ENCODE data around the gene TMEM94. TPM values are rescaled to one million over a fixed set of nuclear protein-coding genes. Genes with fewer than 3 reads are reported as not detected.

The TMEM94 gene
- total RNA-seq, 1 donor from 2014 or later, result 43.2 TPM

DNA sequence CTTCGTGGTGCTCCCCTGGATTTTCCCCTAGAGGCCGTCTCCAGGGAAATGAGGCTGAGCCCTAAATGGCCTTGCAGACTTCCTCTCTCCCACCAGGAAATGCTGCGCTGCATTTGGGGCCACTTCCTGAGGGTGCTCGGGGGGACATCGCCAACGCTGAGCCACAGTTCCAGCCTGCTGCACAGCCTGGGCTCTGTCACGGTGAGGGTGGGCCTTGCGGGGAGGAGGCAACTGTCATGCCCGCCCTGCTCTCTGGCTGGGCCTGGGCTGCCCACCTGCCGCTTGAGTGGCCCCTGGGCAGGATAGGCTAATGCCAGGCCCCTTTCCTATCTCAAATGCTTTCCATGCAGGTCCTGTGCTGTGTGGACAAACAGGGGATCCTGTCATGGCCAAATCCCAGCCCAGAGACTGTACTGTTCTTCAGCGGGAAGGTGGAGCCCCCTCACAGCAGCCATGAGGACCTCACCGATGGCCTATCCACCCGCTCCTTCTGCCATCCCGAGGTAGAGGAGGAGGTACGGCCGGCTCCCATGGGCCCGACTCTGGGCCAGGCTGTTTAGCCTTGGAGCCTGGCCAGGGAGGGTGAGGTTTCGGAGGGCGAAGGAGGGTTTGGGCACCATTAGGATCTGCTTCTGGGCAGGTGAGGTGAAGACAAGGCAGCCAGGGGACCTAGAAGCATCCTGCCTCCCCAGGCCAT is 34.7 kb downstream of the TMEM94 start:
- Histone ChIP-seq H3K27ac (no peak overlapping the region), H3K4me1 (no peaks in the 10 kb centered on the region), H3K36me3 (peaks cover 0 to 48% of the 10 kb centered on the region in 2 donors), H3K9me3 (no peaks in the 10 kb centered on the region), H3K27me3 (no peaks in the 10 kb centered on the region), H3K4me3 (no peak overlapping the region)
- TF ChIP-seq POLR2A (IDR thresholded peaks at IDR 0.05), result no peak
- TF ChIP-seq POLR2AphosphoS5 (IDR thresholded peaks at IDR 0.05; ENCODE audit: insufficient read depth in 1 of 2, low read depth in 1 of 2), result no peak
- TF ChIP-seq, protein P1, sequence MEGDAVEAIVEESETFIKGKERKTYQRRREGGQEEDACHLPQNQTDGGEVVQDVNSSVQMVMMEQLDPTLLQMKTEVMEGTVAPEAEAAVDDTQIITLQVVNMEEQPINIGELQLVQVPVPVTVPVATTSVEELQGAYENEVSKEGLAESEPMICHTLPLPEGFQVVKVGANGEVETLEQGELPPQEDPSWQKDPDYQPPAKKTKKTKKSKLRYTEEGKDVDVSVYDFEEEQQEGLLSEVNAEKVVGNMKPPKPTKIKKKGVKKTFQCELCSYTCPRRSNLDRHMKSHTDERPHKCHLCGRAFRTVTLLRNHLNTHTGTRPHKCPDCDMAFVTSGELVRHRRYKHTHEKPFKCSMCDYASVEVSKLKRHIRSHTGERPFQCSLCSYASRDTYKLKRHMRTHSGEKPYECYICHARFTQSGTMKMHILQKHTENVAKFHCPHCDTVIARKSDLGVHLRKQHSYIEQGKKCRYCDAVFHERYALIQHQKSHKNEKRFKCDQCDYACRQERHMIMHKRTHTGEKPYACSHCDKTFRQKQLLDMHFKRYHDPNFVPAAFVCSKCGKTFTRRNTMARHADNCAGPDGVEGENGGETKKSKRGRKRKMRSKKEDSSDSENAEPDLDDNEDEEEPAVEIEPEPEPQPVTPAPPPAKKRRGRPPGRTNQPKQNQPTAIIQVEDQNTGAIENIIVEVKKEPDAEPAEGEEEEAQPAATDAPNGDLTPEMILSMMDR (IDR thresholded peaks at IDR 0.05), result no peak
- intact Hi-C loops (cut with DNase I), result no loop called here
- no peak for DNase-seq (ENCODE audit: extremely low spot score in 2 of 2)

DNA sequence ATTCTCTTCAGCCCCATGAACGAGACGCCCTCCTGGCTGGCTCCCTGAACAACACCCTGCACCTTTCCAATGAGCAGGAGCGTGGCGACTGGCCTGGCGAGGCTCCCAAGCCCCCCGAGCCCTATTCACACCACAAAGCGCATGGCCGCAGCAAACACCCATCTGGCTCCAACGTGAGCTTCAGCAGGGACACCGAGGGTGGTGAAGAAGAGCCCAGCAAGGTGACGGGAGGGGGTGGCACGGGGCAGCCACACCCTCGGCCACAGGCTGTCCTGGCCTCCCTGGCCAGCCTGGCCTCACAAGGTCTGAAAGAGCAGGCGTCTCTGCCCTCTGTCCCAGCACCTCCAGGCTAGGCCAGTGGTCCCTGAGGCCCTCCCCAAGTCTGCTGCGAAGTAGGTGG is 35.2 kb downstream of the TMEM94 start:
- Histone ChIP-seq H3K36me3 (peaks cover 0 to 54% of the 10 kb centered on the region in 2 donors), H3K4me3 (no peak overlapping the region), H3K9me3 (no peaks in the 10 kb centered on the region), H3K27me3 (no peaks in the 10 kb centered on the region), H3K27ac (no peak overlapping the region), H3K4me1 (no peaks in the 10 kb centered on the region)
- DNase-seq (ENCODE audit: extremely low spot score in 2 of 2), result no peak
- intact Hi-C loops (cut with DNase I), result no loop called here
- TF ChIP-seq POLR2AphosphoS5 (IDR thresholded peaks at IDR 0.05; ENCODE audit: insufficient read depth in 1 of 2, low read depth in 1 of 2) (no peak), POLR2A (IDR thresholded peaks at IDR 0.05) (no peak)
- TF ChIP-seq, protein P1 (IDR thresholded peaks at IDR 0.05), result no peak

DNA sequence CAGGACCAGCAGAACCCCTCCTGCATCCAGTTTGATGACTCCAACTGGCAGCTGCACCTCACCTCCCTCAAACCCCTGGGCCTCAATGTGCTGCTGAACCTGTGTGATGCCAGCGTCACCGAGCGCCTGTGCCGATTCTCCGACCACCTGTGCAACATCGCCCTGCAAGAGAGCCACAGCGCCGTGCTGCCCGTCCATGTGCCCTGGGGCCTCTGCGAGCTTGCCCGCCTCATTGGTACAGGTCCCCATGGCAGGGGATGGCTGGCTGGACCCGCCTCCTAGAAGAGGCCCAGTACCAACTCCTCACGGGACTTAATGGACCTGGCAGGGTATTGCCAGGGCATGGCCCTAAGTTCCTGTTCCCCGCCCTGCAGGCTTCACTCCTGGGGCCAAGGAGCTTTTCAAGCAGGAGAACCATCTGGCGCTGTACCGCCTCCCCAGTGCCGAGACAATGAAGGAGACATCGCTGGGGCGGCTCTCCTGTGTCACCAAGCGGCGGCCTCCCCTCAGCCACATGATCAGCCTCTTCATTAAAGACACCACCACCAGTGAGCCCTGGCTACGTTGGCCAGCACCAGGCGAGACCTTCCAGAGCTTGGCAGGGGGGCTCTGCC is 36.2 kb downstream of the TMEM94 start:
- H3K4me1 ChIP-seq, result no peaks in the 10 kb centered on the region
- TF ChIP-seq POLR2AphosphoS5 (IDR thresholded peaks at IDR 0.05; ENCODE audit: insufficient read depth in 1 of 2, low read depth in 1 of 2) (no peak), POLR2A (IDR thresholded peaks at IDR 0.05) (no peak)
- TF ChIP-seq, protein P1 (IDR thresholded peaks at IDR 0.05), result no peak
- DNase-seq (ENCODE audit: extremely low spot score in 2 of 2), result no peak
- H3K27ac ChIP-seq, result no peak overlapping the region
- H3K27me3 ChIP-seq, result no peaks in the 10 kb centered on the region
- no peak overlapping the region for H3K4me3 ChIP-seq
- H3K36me3 ChIP-seq, result peaks cover 0 to 60% of the 10 kb centered on the region in 2 donors
- no peaks in the 10 kb centered on the region for H3K9me3 ChIP-seq
- intact Hi-C loops (cut with DNase I), result no loop called here

DNA sequence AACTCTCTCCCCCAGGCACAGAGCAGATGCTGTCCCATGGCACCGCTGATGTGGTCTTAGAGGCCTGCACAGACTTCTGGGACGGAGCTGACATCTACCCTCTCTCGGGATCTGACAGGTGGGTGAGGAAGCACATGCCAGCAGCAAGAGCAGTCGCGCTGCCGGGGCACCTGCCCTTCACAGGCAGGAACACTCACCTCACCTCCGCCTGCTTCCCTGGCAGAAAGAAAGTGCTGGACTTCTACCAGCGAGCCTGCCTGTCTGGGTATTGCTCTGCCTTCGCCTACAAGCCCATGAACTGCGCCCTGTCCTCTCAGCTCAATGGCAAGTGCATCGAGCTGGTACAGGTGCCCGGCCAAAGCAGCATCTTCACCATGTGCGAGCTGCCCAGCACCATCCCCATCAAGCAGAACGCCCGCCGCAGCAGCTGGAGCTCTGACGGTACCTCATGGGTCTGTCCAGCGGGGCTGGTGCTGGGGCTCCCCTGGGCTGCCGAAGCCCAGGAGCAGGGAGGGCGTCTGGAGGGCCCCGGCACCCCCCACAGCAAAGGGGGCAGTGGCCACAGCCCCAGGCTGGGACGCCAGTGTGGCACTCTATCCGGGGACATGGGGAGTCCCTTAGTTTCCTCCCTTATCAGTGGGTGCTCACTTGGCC is 37.2 kb downstream of the TMEM94 start:
- no peaks in the 10 kb centered on the region for H3K9me3 ChIP-seq
- TF ChIP-seq, protein P1 (IDR thresholded peaks at IDR 0.05), result no peak
- no peaks in the 10 kb centered on the region for H3K4me1 ChIP-seq
- H3K36me3 ChIP-seq, result peaks cover 0 to 68% of the 10 kb centered on the region in 2 donors
- DNase-seq (ENCODE audit: extremely low spot score in 2 of 2), result no peak
- no peak overlapping the region for H3K4me3 ChIP-seq
- no peaks in the 10 kb centered on the region for H3K27me3 ChIP-seq
- no peak overlapping the region for H3K27ac ChIP-seq
- intact Hi-C loops (cut with DNase I), result no loop called here

All from vagina (tissue), 2 donors.